HG03045 (cell line): Measurements from ENCODE around the gene CDCA4.

Experiments used
- ATAC-seq: cut with Tn5 transposase; IDR thresholded peaks from one replicate; pipeline ENCODE4 v1.9.1; 2021; ENCODE audit warnings: mild to moderate bottlenecking, moderate library complexity; ENCODE audit not compliant: unreplicated experiment

The CDCA4 gene

GRCh38 chr14:104977008-104977680, 43.7 kb downstream of the CDCA4 start:
- no peak for ATAC-seq

- no peak for ATAC-seq
Measured at GRCh38 chr14:104976198-104977007, 44.5 kb downstream of the CDCA4 start.

- no peak for ATAC-seq
Measured at GRCh38 chr14:104975481-104976197, 45.2 kb downstream of the CDCA4 start.

GRCh38 chr14:104974665-104975390, 46.1 kb downstream of the CDCA4 start:
- ATAC-seq, result no peak

GRCh38 chr14:104974146-104974541, 46.7 kb downstream of the CDCA4 start:
- ATAC-seq, result no peak

- no peak for ATAC-seq
Measured at GRCh38 chr14:104973385-104974145, 47.3 kb downstream of the CDCA4 start.

GRCh38 chr14:104973135-104973384, 47.8 kb downstream of the CDCA4 start:
- ATAC-seq, result no peak

- ATAC-seq, result no peak
Measured at GRCh38 chr14:104972301-104973134, 48.4 kb downstream of the CDCA4 start.

- ATAC-seq, result no peak
Measured at GRCh38 chr14:104971447-104972240, 49.2 kb downstream of the CDCA4 start.

GRCh38 chr14:104970231-104971068, 50.4 kb downstream of the CDCA4 start:
- ATAC-seq, result no peak

- no peak for ATAC-seq
Measured at GRCh38 chr14:104969741-104970230, 51.1 kb downstream of the CDCA4 start.

- ATAC-seq, result no peak
Measured at GRCh38 chr14:104968541-104969401, 52.1 kb downstream of the CDCA4 start.

- no peak for ATAC-seq
Measured at GRCh38 chr14:104968153-104968527, 52.7 kb downstream of the CDCA4 start.

GRCh38 chr14:104967386-104968152, 53.3 kb downstream of the CDCA4 start:
- ATAC-seq, result no peak

- ATAC-seq, result no peak
Measured at GRCh38 chr14:104966981-104967385, 53.9 kb downstream of the CDCA4 start.

GRCh38 chr14:104966261-104966865, 54.5 kb downstream of the CDCA4 start:
- ATAC-seq, result no peak
